Daoy (cell line): ENCODE data around the gene DAB2. TPM values are rescaled to one million over a fixed set of nuclear protein-coding genes. Genes with fewer than 3 reads are reported as not detected.
"Not testable (repeated sequence)": the region's sequence is repeated elsewhere in the genome, so short reads cannot be mapped to it uniquely, and the experiment has no call there.

ENCODE experiments used
- DNase-seq: peaks from one replicate; pipeline ENCODE4 v3.0.0-alpha.2; 2015; ENCODE audit warnings: low read depth
- total RNA-seq: library from RNA; depleted of rRNA; stranded (reverse); fragments of >200 nt; shearing (Covaris generic); gene quantifications from 2 replicates; pipeline ENCODE4 v1.2.3, GENCODE V29; 2014

Gene DAB2
- total RNA-seq, 1 experiment from 2014 or later = 8.3 TPM

- peak; percentile 76 for DNase-seq
Observed at GRCh38 chr5:39420482-39421145, 4.2 kb downstream of the DAB2 start.

DNA sequence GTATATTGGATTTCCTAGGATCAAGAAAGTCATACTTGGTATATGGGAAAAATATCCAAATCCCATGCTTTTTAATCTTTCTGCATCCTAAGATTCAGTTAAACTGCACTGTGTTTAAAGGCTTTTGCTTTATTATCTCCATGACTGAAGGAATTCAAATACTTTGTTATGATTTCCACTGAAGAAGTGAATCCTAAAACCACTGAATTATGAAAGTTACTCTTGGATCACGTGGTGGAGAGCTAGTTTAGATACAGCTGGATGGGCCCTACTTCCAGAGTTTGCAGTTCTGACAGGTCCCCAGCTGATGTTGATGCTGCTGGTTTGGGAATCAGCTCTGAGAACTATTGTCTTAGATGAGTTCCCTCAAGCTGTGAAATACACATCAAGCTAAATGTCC, 5.0 kb downstream of the DAB2 start:
- no peak for DNase-seq

DNA sequence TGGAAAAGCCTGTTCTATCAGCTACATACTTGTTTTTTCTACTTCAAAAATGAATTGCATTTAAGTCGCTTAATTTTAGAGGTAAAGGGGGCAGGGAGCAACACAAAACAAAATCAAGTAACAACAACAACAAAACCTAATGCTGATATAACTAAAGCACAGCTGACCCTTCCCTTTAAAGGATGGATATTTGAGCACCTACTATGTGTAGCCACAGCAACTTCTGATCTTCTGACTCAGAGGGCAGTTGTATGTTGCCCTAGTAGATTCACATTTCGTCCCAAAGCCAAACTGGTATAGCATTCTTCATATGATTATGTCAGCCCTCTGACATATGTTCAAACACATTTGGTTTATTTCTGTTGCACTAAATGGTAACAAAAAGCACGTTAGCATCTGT, 6.8 kb downstream of the DAB2 start:
- DNase-seq = no peak

DNA sequence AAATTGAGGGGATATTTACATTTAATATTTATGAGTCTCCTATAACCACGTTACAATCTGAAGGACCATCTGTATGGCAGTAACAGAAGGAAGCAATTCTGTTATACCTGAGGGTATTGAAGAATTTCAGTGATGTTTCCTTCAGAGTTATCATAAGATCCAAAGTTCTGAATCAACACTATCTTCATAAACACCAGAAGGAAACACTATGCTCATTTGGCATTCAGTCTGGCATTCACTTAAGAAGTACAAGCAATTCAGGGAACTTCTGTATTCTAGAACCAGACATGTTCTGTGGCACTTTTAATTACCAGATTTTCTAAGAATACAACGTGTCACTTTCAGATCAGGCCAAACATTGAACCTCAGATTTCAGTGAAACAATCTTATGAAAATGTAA, 9.6 kb downstream of the DAB2 start:
- no peak for DNase-seq

DNA sequence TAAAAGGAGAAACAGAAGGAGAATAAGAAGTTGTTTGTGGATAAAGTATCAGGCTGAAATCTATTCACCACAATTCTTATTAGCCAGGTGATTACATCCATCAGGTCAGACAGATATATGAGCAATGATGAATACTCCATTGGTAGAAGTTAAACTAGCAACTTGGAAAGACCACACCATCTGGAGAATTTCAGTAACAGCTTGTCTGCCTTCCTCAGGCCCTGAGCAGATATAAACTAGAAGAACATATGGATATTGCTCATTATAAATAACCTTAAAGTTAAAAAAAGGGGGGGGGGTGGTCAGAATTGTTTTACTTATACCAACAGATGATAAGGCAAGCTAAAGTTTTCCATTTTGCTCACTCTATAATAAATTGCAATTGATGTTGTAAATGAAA, 10.4 kb downstream of the DAB2 start:
- no peak for DNase-seq

GRCh38 chr5:39413771-39414170, 11.0 kb downstream of the DAB2 start:
- no peak for DNase-seq

DNA sequence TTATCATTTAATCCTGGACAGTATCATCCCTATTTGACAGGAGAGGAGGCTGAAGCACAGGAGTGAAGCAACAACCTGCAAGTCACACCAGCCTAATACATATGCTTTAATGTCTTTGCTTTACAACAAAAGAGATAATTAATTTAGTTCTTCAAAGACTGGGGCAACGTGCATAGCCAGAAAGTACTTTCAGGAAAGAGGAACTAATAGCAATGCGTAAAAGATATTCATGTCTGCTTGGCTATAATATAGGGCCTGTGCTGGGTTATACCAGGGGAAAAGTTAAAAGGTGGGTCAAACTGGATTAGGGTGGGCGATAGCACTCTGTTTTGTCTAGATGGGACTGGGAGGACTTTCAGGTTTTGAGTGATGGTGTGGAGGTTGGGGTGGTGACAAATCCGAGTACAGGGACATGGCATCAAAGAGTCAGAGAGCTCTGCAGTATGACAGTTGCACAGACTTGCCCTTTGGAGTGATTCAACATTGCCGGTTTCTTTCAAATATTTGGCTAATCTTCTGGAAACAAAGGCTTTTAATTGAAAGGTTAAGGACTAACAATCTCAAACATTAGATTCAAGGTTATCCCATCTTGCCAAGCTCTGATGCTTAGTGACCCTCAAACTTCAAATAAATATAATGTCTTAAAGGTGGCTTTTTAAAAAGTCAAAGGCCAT, 11.9 kb downstream of the DAB2 start:
- DNase-seq = no peak

DNA sequence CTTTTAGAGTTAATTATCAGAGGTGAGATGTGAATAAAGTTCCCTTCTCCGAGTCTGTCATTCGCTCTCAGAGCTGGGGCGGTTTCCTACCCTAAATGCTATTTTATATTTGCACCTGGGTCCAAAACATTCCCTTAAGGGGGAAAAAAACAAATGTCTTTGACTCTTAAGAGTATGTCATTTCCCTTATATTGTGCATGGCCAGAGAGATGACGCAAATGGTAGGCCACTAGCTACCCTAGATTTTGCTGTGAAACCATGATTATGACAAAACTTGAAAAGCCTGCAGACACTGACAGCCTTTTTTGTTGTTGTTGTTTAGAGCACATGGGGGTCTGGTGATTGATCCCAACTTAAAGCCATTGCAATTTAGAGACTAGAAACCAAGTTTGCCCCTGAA, 12.8 kb downstream of the DAB2 start:
- DNase-seq = no peak

DNA sequence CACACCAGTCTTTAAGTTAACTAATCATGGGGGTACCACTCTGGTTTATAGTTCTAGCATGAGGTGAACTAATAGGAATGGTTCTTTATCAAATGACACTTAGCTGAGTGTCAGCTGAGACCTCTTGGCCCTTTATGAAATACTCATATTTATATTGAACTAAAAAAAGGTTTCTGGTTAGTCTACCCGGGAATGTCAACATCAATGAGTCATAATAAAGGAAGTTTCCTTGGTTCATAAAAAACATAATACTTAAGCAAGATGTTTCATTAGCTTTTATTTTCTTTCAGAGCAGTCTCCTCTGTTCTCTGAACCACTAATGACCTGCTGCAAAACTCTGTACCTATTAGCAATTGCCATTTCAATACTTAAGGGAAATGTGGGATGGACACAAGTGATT, 13.7 kb downstream of the DAB2 start:
- no peak for DNase-seq

DNA sequence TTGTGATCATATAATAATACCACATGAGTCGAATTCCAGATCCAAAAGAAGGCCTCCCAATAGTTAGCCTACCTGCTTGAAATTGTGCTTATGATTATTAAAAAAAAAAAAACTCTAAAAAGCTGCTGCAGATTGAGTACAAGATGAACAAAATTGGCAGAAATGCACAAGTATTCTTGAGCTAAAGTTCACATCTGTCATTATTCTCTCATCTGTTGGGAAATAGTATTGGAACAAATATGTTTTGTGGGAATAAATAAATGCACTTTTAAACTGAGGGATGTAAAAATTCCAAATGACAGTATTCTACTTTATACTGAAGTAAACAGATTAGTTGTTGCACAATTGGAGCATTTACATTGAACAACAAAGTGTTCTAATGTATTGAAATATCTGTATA, 15.7 kb downstream of the DAB2 start:
- no peak for DNase-seq

GRCh38 chr5:39405083-39405843, 19.5 kb downstream of the DAB2 start:
- DNase-seq = no peak

- not testable (repeated sequence) for DNase-seq
Observed at GRCh38 chr5:39403761-39404160, 21.0 kb downstream of the DAB2 start.

- DNase-seq = not testable (repeated sequence)
Observed at GRCh38 chr5:39402140-39402539, 22.6 kb downstream of the DAB2 start.

DNA sequence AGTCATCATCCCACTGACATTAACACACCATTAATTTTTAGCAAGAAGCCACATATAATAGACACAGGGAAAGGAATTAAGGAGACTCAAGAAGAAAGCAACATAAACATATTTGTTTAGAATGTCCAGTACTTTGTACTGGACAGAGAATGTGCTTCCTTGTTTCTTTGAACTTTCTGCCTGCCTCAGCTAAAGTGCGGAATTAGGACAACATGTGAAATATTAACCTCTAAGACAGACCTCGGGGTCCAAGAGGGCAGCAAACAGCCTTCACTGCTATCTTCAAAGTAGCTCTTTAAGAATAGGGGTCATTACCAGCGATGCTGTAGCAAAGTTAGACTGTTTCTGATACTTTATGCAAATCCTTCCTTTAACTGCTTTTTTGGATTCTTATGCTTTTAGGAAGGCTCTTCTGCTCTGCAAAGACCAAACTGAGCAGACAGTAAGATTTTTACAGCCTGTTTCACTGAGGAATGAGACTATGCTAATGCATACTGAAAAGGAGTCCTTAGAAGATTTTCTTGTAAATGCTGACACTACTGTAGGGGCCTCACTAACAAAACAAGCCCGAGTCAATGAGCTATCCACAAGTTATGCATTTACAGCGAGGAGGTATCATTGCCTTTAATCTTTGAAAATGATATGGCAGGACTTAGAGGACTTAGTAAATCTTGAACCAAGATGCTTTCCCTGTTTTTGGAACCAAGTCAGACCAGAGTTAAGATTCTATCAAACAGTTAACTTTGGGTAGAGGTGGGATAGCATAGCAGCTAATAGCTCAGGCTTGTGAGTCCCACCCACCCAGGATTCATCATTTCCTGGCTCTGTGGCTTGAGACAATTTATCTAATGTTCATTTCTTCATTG, 23.8 kb downstream of the DAB2 start:
- no peak for DNase-seq

DNA sequence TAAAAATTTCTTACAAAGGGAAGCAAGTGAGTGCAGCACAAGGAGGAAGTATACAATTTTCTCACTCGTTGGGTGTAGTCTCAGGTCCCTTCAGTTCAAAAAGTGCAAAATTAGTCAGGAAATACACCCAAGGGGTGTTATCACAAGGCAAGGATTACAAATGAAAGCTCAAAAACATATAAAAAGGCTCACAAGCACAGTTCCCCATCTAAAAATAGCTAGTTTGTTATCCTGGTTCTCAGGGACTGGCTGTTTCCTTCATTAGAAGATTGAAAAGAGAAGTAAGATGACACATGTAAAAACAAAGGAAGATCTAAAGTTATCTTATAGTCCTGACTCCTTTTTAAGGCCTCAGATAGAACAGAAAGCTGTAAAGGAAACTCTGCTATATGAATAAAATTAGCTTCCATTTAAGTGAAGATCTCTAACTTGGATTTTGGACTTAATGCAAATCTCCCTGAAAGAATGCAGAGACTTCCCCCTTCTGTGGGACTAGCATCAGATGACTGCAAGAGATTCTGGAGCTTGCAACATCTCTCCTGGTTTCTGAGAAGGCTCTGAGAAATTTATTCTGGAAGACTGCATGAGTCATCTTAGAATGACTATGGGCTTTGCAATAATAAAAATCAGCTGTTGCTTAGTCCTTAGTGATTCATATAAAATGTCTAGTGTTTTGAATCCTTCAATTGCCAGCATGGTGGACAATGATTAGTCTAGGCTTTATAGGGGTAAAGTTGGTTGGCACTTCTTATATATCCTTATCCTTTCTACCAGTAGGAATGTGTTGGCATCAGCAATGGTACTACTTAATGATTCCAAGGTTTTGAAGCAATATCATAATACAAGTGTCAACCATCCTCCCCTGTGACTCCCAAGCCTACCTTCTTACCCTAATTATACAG, 25.4 kb downstream of the DAB2 start:
- peak; percentile 66 for DNase-seq

DNA sequence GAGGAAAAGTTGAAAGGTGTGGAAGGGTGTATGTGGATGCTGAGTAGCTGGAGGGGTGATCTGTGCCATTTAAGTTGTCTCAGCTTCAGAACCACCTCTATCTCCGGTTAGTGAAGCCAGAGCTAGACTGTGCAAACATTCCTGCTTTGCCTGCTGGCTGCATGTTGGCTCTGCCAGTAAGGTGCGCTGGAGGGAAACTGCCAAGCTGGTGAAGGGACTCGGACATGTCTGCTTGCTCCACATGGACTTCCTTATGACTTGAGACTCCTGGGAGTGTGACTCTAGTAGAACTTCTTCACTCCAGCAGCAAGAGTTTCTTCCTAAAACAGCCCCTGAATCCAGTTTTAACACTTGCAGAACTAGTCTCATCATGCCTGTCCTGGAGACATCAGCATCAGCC, 27.9 kb downstream of the DAB2 start:
- DNase-seq = no peak

- no peak for DNase-seq
Observed at GRCh38 chr5:39395521-39395920, 29.3 kb downstream of the DAB2 start.

- DNase-seq = peak; percentile 40
Observed at GRCh38 chr5:39394946-39395345, 29.8 kb downstream of the DAB2 start.

DNA sequence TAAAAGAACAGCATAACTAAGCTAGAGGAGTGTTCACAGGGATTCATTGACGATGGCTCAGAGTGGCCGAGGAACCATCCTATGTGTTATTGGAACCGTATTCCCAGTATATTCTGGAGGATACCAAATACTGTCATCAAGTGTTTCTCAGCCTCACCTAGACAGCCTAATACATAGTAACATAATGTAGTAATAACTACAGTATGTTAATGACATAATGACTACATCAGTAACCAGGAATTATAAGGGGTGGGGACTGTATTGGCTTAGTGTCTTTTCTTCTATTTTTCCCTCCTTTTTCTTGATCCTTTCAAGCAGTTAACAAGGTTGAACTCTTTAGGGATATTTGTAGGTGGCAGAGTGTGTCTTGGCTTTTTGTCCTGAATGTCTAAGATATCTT, 33.8 kb downstream of the DAB2 start:
- DNase-seq = no peak

DNA sequence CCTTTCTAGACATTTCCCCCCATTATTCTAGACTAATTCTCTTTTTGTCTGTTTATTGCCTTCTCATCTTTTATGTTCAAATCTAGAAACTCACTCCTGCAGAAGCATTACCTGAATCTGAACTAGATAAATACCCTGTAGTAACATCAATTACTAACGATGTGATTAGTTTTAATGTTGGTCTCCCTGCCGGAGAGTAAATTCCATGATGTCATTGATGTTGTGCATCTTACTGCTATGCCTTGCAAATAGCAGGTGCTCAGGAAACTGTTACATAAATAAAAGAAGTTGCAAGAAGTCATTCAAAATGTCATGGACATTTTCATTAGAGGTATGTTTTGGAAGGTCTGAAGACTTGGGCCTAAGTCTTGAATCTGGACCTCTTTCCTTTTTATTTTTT, 37.5 kb downstream of the DAB2 start:
- no peak for DNase-seq

- DNase-seq = no peak
Observed at GRCh38 chr5:39384271-39384670, 40.5 kb downstream of the DAB2 start.
